H9 (cell line): ENCODE data around the gene AMBN. TPM values are rescaled to one million over a fixed set of nuclear protein-coding genes. Genes with fewer than 3 reads are reported as not detected.

Experiments
- DNase-seq: peaks from one replicate; pipeline ENCODE4 v3.0.0-alpha.2; 2017
- H2AFZ ChIP-seq: one replicate; pipeline ENCODE4 v1.6.1; 2013; ENCODE audit warnings: mild to moderate bottlenecking, low read length, control low read depth, moderate library complexity
- H2AK5ac ChIP-seq: 2 replicates; pipeline ENCODE4 v1.6.1; 2013; ENCODE audit warnings: low read length, control low read depth, mixed read lengths; ENCODE audit not compliant: insufficient read length
- H2BK120ac ChIP-seq: one replicate; pipeline ENCODE4 v1.6.1; 2013; ENCODE audit warnings: low read depth, mild to moderate bottlenecking, low read length, control low read depth, inconsistent platforms; ENCODE audit not compliant: poor library complexity, severe bottlenecking
- H2BK12ac ChIP-seq: 2 replicates; pipeline ENCODE4 v1.6.1; 2013; ENCODE audit warnings: low read length, control low read depth, mixed read lengths, low read depth; ENCODE audit not compliant: insufficient read length
- H2BK15ac ChIP-seq: 2 replicates; pipeline ENCODE4 v1.6.1; 2013; ENCODE audit warnings: low read depth, low read length, control low read depth
- H2BK20ac ChIP-seq: one replicate; pipeline ENCODE4 v1.6.1; 2013; ENCODE audit warnings: low read depth, mild to moderate bottlenecking, low read length, control low read depth, inconsistent platforms; ENCODE audit not compliant: poor library complexity, severe bottlenecking
- H2BK5ac ChIP-seq: 2 replicates; pipeline ENCODE4 v1.6.1; 2013; ENCODE audit warnings: low read length, control low read depth, mixed read lengths; ENCODE audit not compliant: insufficient read length
- H3K14ac ChIP-seq: 2 replicates; pipeline ENCODE4 v1.6.1; 2013; ENCODE audit warnings: low read length, control low read depth; ENCODE audit not compliant: insufficient read depth
- H3K18ac ChIP-seq: 2 replicates; pipeline ENCODE4 v1.6.1; 2013; ENCODE audit warnings: low read depth, mild to moderate bottlenecking, mixed read lengths, low read length, control low read depth; ENCODE audit not compliant: insufficient read length
- H3K23ac ChIP-seq: 2 replicates; pipeline ENCODE4 v1.6.1; 2013; ENCODE audit warnings: low read length, control low read depth, mixed read lengths, low read depth; ENCODE audit not compliant: insufficient read length
- H3K23me2 ChIP-seq: 2 replicates; pipeline ENCODE4 v1.6.1; 2013; ENCODE audit warnings: low read depth, mild to moderate bottlenecking, mixed read lengths, low read length, control low read depth; ENCODE audit not compliant: insufficient read length, poor library complexity, severe bottlenecking
- H3K27ac ChIP-seq: 2 replicates; pipeline ENCODE4 v1.5.1; 2013; ENCODE audit warnings: low read length, control low read depth, mixed read lengths, low read depth; ENCODE audit not compliant: insufficient read length
- H3K27me3 ChIP-seq: 2 replicates; pipeline ENCODE4 v1.6.1; 2013; ENCODE audit warnings: low read length, control low read depth, inconsistent platforms; ENCODE audit not compliant: insufficient read depth
- H3K4ac ChIP-seq: 2 replicates; pipeline ENCODE4 v1.6.1; 2013; ENCODE audit warnings: low read depth, mild to moderate bottlenecking, control low read depth, inconsistent platforms, low read length, moderate library complexity
- H3K4me1 ChIP-seq: 2 replicates; pipeline ENCODE4 v1.6.1; 2013; ENCODE audit warnings: low read length, control low read depth, inconsistent platforms; ENCODE audit not compliant: insufficient read depth
- H3K4me2 ChIP-seq: 2 replicates; pipeline ENCODE4 v1.6.1; 2013; ENCODE audit warnings: low read length, control low read depth, mixed read lengths; ENCODE audit not compliant: insufficient read length, insufficient read depth
- H3K56ac ChIP-seq: 2 replicates; pipeline ENCODE4 v1.6.1; 2013; ENCODE audit warnings: low read depth, mild to moderate bottlenecking, mixed read lengths, low read length, control low read depth; ENCODE audit not compliant: insufficient read length
- H3K79me1 ChIP-seq: 2 replicates; pipeline ENCODE4 v1.6.1; 2013; ENCODE audit warnings: low read depth, mild to moderate bottlenecking, moderate library complexity, low read length, control low read depth, inconsistent platforms; ENCODE audit not compliant: insufficient read depth, poor library complexity, severe bottlenecking
- H3K79me2 ChIP-seq: 2 replicates; pipeline ENCODE4 v1.6.1; 2013; ENCODE audit warnings: low read length, control low read depth, inconsistent platforms; ENCODE audit not compliant: insufficient read depth
- H3K9ac ChIP-seq: 2 replicates; pipeline ENCODE4 v1.6.1; 2013; ENCODE audit warnings: low read length, control low read depth, mixed read lengths; ENCODE audit not compliant: insufficient read length; ENCODE audit errors: extremely low read depth
- H3K9me3 ChIP-seq: one replicate; pipeline ENCODE4 v1.6.1; 2013; ENCODE audit warnings: low read depth, low read length, inconsistent platforms; ENCODE audit not compliant: control insufficient read depth
- H3T11ph ChIP-seq: one replicate; pipeline ENCODE4 v1.6.1; 2013; ENCODE audit warnings: mild to moderate bottlenecking, low read length, control low read depth, inconsistent platforms
- H4K20me1 ChIP-seq: one replicate; pipeline ENCODE4 v1.6.1; 2013; ENCODE audit not compliant: control insufficient read depth, insufficient read length, insufficient read depth
- H4K5ac ChIP-seq: 2 replicates; pipeline ENCODE4 v1.6.1; 2013; ENCODE audit warnings: low read depth, mild to moderate bottlenecking, mixed read lengths, low read length, control low read depth; ENCODE audit not compliant: insufficient read length
- H4K8ac ChIP-seq: replicated peaks from 2 replicates; pipeline ENCODE4 v1.6.1; 2013; ENCODE audit warnings: low read length, control low read depth, mixed read lengths, low read depth; ENCODE audit not compliant: insufficient read length
- H4K91ac ChIP-seq: 2 replicates; pipeline ENCODE4 v1.6.1; 2013; ENCODE audit warnings: low read depth, mild to moderate bottlenecking, moderate library complexity, mixed read lengths, low read length, control low read depth; ENCODE audit not compliant: insufficient read length
- H3K27ac Mint-ChIP-seq, 3 experiments: 2 replicates in 2 of 3; 3 replicates in 1 of 3; pipeline ENCODE4 v1.8.0; 2020 to 2021; ENCODE audit warnings: mixed read lengths in 3 of 3, mild to moderate bottlenecking in 1 of 3, moderate library complexity in 1 of 3
- H3K27me3 Mint-ChIP-seq: 2 replicates; pipeline ENCODE4 v1.8.0; 2021; ENCODE audit warnings: low read depth, mild to moderate bottlenecking, moderate library complexity, mixed read lengths
- H3K36me3 Mint-ChIP-seq, 3 experiments: 2 replicates in 2 of 3; 3 replicates in 1 of 3; pipeline ENCODE4 v1.8.0; 2020 to 2021; ENCODE audit warnings: low read depth in 3 of 3, mixed read lengths in 3 of 3; ENCODE audit not compliant: insufficient read depth in 1 of 3
- H3K4me1 Mint-ChIP-seq, 2 experiments: 2 replicates each; pipeline ENCODE4 v1.8.0; 2020; ENCODE audit warnings: mixed read lengths in 2 of 2
- H3K4me3 Mint-ChIP-seq, 2 experiments: 2 replicates in 1 of 2; 3 replicates in 1 of 2; pipeline ENCODE4 v1.8.0; 2020 to 2021; ENCODE audit warnings: mild to moderate bottlenecking in 2 of 2, mixed read lengths in 2 of 2, moderate library complexity in 1 of 2
- H3K9me3 Mint-ChIP-seq, 2 experiments: 2 replicates in 1 of 2; 3 replicates in 1 of 2; pipeline ENCODE4 v1.8.0; 2020; ENCODE audit warnings: mild to moderate bottlenecking in 2 of 2, mixed read lengths in 2 of 2, moderate library complexity in 1 of 2
- CTCF ChIP-seq: fragments of 200-600 bp; sonication (generic); conservative IDR thresholded peaks from 3 replicates; pipeline ENCODE4 v1.8.0; 2021; ENCODE audit warnings: antibody characterized with exemption, mild to moderate bottlenecking
- WGBS: extraction: QIAGEN DNeasy Blood & Tissue Kit; methylation state at CpG from one replicate; pipeline ENCODE4 v1.1.7; 2013; ENCODE audit warnings: missing lambda C conversion rate, low lambda C conversion rate, mixed read lengths; ENCODE audit not compliant: insufficient read length; ENCODE audit errors: extremely low coverage; 5-methylcytosine and 5-hydroxymethylcytosine counted together
- total RNA-seq: library from RNA; stranded (reverse); gene quantifications from 2 replicates; pipeline ENCODE4 v1.2.1, GENCODE V29; 2021

The AMBN gene
- total RNA-seq, 1 experiment from 2014 or later: not detected

- Histone ChIP-seq H3K27me3 (no peaks in the 10 kb centered on the region), H4K20me1 (no peaks in the 10 kb centered on the region), H3K23me2 (no peaks in the 10 kb centered on the region), H2BK20ac (no peak overlapping the region), H3K56ac (no peak overlapping the region), H4K91ac (no peak overlapping the region), H2AFZ (no peak overlapping the region), H3K4me2 (no peak overlapping the region), H3K4me1 (no peaks in the 10 kb centered on the region), H3K14ac (no peak overlapping the region), H2BK120ac (no peak overlapping the region), H3K4ac (no peak overlapping the region), H3K79me2 (no peaks in the 10 kb centered on the region), H3T11ph (no peak overlapping the region), H4K5ac (no peak overlapping the region), H4K8ac (no peak overlapping the region), H3K79me1 (no peaks in the 10 kb centered on the region), H2BK15ac (no peak overlapping the region), H3K9me3 (no peaks in the 10 kb centered on the region), H3K27ac (no peak overlapping the region), H3K23ac (no peak overlapping the region), H2BK12ac (no peak overlapping the region), H2BK5ac (no peak overlapping the region), H2AK5ac (no peak overlapping the region), H3K9ac (no peak overlapping the region), H3K18ac (no peak overlapping the region)
- no peak for DNase-seq
- no peaks in the 10 kb centered on the region for H3K36me3 Mint-ChIP-seq
- WGBS: 100% methylated on average over 1 of the region's 2 CpGs
- H3K9me3 Mint-ChIP-seq: no peaks in the 10 kb centered on the region; a peak in 1 of 5 replicates
- H3K4me3 Mint-ChIP-seq: no peak overlapping the region
- no peaks in the 10 kb centered on the region for H3K27me3 Mint-ChIP-seq
- no peak overlapping the region for H3K27ac Mint-ChIP-seq
- H3K4me1 Mint-ChIP-seq: no peaks in the 10 kb centered on the region
- TF ChIP-seq CTCF: no peak
Observed at GRCh38 chr4:70581980-70582379, 10.1 kb upstream of the AMBN start.
